ENCODE results near the gene CAMSAP3. TPM values are rescaled to one million over a fixed set of nuclear protein-coding genes. Genes with fewer than 3 reads are reported as not detected.
A peak's percentile ranks its signal among the peaks of the same experiment; 100 is the strongest.

The CAMSAP3 gene
- total and polyA plus RNA-seq, 2 donors from 2014 or later = 18.5 to 19.3 TPM

DNA sequence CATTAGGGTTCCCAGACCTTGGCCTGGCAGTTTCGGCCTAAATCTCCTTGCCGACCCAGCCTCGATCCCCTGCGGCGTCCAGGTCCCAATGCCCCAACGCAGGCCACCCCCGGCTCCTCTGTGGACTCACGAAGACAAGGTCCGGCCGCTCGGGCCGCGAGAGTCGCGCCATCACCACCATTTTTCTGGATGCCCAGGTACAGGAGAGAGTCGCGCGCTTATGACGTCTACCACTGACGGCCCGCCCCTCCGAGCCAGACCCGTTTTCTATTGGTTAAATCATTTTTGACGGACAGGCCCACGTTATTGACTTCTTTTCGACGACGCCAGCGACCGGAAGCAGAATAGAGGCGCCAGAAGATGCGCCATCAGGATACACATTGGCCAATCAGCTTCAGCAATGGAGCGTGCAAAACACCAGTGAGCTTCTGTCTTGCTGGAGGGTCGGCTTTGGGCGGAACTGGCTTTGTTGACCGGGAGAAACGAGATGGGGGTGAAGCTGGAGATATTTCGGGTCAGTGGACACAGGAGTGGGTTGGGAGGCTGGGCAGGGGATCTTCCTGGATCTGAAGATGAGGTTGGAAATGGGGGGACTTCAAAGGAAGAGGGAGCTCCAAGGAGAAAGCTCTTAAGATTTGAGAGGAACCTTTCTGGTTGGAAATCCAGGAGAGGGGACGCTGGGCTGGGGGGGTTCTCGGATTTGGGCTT, 33.8 kb downstream of the CAMSAP3 start, which contains the start of the genes PET100 and XAB2:
PET100 (plus strand) TSS at position 447 of the 708 bp plus-strand sequence; CDS start at position 488, 41 bp downstream.
XAB2 (minus strand) TSS at position 199 of the 708 bp plus-strand sequence; CDS start at position 181, 18 bp downstream.
- H3K4me3 ChIP-seq (ENCODE audit: low read length in 3 of 3) = peak within 1 kb of the TSS; percentile 91 to 99 (median 99)
- intact Hi-C loops (cut with DNase I) = no loop called here
- TF ChIP-seq CTCF (IDR thresholded peaks at IDR 0.05; ENCODE audit: borderline replicate concordance, extremely low read depth, insufficient read depth) = no peak
- H3K36me3 ChIP-seq (ENCODE audit: control insufficient read depth in 2 of 3, insufficient read depth in 3 of 3, low read length in 3 of 3) = peaks cover 0 to 17% (median 3%) of the 10 kb centered on the region in 3 donors
- H3K9me3 ChIP-seq (ENCODE audit: control insufficient read depth in 2 of 3, insufficient read depth in 1 of 3, low read length in 3 of 3) = no peaks in the 10 kb centered on the region
- peak within 1 kb of the TSS; percentile 68 to 71 for H3K27ac ChIP-seq (ENCODE audit: low read depth in 2 of 2, low read length in 2 of 2)
- peaks cover 0 to 21% (median 7%) of the 10 kb centered on the region in 3 donors for H3K4me1 ChIP-seq (ENCODE audit: control insufficient read depth in 2 of 3, insufficient read depth in 2 of 3, low read depth in 1 of 3, low read length in 3 of 3)
- peak; percentile 99 for FAIRE-seq
- H3K9ac ChIP-seq (ENCODE audit: low read length in 3 of 3) = peak within 1 kb of the TSS; percentile 77 to 99 (median 93)
- DNase-seq = peak; percentile 98 to 99 (median 99)
- H3K27me3 ChIP-seq (ENCODE audit: control insufficient read depth, insufficient read depth, low read length) = no peaks in the 10 kb centered on the region

DNA sequence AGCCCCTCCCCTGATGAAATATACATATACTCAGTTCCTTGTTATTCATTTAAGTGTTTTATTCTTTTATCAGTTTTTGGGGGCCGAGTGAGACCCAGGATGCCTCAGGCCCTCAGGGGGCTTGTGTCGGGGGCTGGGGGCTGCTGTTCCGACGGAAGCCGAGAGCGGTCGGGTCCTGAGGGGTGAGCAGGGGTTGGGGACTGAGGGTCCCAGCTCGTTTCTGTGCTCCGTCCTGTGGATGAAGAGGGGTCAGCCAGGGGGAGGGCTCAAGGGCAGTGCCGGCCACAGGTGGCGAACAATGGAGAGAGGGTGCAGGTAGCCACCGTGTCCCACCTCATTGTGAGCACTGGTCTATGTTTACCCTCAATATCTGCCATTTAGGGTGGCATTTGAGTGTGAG, 35.9 kb downstream of the CAMSAP3 start:
- no peak overlapping the region for H3K4me3 ChIP-seq (ENCODE audit: low read length in 3 of 3)
- H3K9me3 ChIP-seq (ENCODE audit: control insufficient read depth in 2 of 3, insufficient read depth in 1 of 3, low read length in 3 of 3) = no peaks in the 10 kb centered on the region
- H3K27me3 ChIP-seq (ENCODE audit: control insufficient read depth, insufficient read depth, low read length) = no peaks in the 10 kb centered on the region
- TF ChIP-seq CTCF (IDR thresholded peaks at IDR 0.05; ENCODE audit: borderline replicate concordance, extremely low read depth, insufficient read depth) = no peak
- H3K4me1 ChIP-seq (ENCODE audit: control insufficient read depth in 2 of 3, insufficient read depth in 2 of 3, low read depth in 1 of 3, low read length in 3 of 3) = peaks cover 0 to 31% (median 7%) of the 10 kb centered on the region in 3 donors
- DNase-seq = no peak
- peaks cover 0 to 6% (median 3%) of the 10 kb centered on the region in 3 donors for H3K36me3 ChIP-seq (ENCODE audit: control insufficient read depth in 2 of 3, insufficient read depth in 3 of 3, low read length in 3 of 3)
- no peak for FAIRE-seq
- intact Hi-C loops (cut with DNase I) = no loop called here
- no peak overlapping the region for H3K9ac ChIP-seq (ENCODE audit: low read length in 3 of 3)
- H3K27ac ChIP-seq (ENCODE audit: low read depth in 2 of 2, low read length in 2 of 2) = no peak overlapping the region

DNA sequence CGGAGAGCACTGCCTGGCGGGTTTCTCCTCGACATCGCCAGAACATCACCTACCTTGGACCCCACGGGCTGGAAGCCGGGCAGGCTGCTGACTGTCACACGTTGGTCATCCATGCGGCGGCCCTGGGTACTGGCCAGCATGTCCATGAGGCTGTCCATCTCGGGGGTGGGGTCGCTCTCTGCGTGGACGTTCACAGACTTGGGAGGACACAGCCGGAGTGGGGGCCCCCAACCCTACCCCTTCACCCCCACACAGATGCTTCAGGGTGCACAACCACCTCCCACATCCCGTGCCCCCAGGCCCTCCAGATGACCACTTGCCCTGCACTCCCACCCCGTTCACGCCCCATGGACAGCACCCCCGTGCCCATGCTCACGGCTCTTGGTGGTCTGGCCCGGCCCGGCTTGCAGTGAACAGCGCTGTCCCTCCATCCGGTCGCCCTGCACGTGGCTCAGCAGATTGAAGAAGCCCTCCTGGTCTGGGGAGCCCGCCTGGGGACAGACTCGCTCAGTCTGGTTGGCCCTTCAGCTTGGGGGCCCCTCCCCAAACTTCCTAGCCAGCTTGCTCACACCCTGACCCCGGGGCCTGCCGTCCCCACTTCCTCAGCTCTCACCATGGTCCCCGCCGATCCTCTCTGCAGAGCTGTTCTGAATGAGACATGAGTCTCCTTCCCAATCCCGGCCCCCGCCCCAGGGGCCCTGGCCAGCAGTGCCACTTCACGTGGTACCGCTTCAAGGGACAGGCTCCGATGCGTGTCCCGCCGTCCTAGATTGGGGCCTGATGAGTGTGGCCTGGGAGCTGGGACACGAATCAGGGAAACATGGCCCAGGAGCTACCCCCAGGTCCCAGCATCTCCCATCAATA, 36.9 kb downstream of the CAMSAP3 start:
- intact Hi-C loops (cut with DNase I) = no loop called here
- DNase-seq = no peak

More for the DNA sequence above, 36.9 kb downstream of the CAMSAP3 start:
- H3K36me3 ChIP-seq (ENCODE audit: control insufficient read depth in 2 of 3, insufficient read depth in 3 of 3, low read length in 3 of 3) = no peaks in the 10 kb centered on the region
- no peaks in the 10 kb centered on the region for H3K9me3 ChIP-seq (ENCODE audit: control insufficient read depth in 2 of 3, insufficient read depth in 1 of 3, low read length in 3 of 3)
- H3K27me3 ChIP-seq (ENCODE audit: control insufficient read depth, insufficient read depth, low read length) = no peaks in the 10 kb centered on the region
- peaks cover 0 to 32% (median 7%) of the 10 kb centered on the region in 3 donors for H3K4me1 ChIP-seq (ENCODE audit: control insufficient read depth in 2 of 3, insufficient read depth in 2 of 3, low read depth in 1 of 3, low read length in 3 of 3)
- no peak overlapping the region for H3K9ac ChIP-seq (ENCODE audit: low read length in 3 of 3)
- no peak for TF ChIP-seq CTCF (IDR thresholded peaks at IDR 0.05; ENCODE audit: borderline replicate concordance, extremely low read depth, insufficient read depth)
- no peak overlapping the region for H3K27ac ChIP-seq (ENCODE audit: low read depth in 2 of 2, low read length in 2 of 2)
- H3K4me3 ChIP-seq (ENCODE audit: low read length in 3 of 3) = no peak overlapping the region
- FAIRE-seq = no peak
